Body of pancreas (tissue), 4 donors: Measurements from ENCODE around the gene GRAMD4. TPM values are rescaled to one million over a fixed set of nuclear protein-coding genes. Genes with fewer than 3 reads are reported as not detected.

Experiments used
- ATAC-seq: fragments of 150-250 bp; one replicate; pipeline ENCODE4 v1.9.1; 2016
- DNase-seq, 4 donors: peaks; one replicate each; pipeline ENCODE4 v3.0.0-alpha.2; 2019
- H3K27ac ChIP-seq, 4 donors: fragments of 200-600 bp; sonication (generic); 1 replicate in 3 of 4; 2 replicates in 1 of 4; pipeline versions ENCODE4 v1.5.1 to v1.6.1; 2016 to 2019; ENCODE audit warnings: mild to moderate bottlenecking in 1 of 4, mixed read lengths in 1 of 4, moderate library complexity in 1 of 4
- H3K27me3 ChIP-seq, 2 donors: fragments of 200-600 bp; sonication (generic); one replicate each; pipeline ENCODE4 v1.6.0; 2016; ENCODE audit warnings: mild to moderate bottlenecking in 1 of 2
- H3K36me3 ChIP-seq, 2 donors: fragments of 200-600 bp; sonication (generic); replicated peaks in 1 of 2; 2 replicates each; pipeline ENCODE4 v1.5.1; 2016; ENCODE audit warnings: low read depth in 2 of 2; ENCODE audit not compliant: insufficient read depth in 1 of 2
- H3K4me1 ChIP-seq: fragments of 200-600 bp; sonication (generic); one replicate; pipeline ENCODE4 v1.6.0; 2016
- H3K4me3 ChIP-seq, 2 donors: fragments of 200-600 bp; sonication (generic); 1 replicate in 1 of 2; 2 replicates in 1 of 2; pipeline ENCODE4 v1.5.1; 2016 to 2019
- H3K9me3 ChIP-seq, 3 donors: fragments of 200-600 bp; sonication (generic); 1 replicate in 2 of 3; 2 replicates in 1 of 3; pipeline ENCODE4 v1.5.1; 2016
- CTCF ChIP-seq, 7 experiments: fragments of 450-650 bp in 4 of 7; fragments of 200-600 bp in 3 of 7; sonication (generic) in 3 of 7; IDR thresholded peaks; one replicate each; pipeline ENCODE4 v1.5.1; 2016 to 2019; ENCODE audit warnings: antibody characterized with exemption in 7 of 7
- POLR2A ChIP-seq, 3 donors: fragments of 450-650 bp; IDR thresholded peaks; one replicate each; pipeline ENCODE4 v1.6.1; 2016; ENCODE audit warnings: antibody characterized with exemption in 3 of 3, mild to moderate bottlenecking in 2 of 3
- whole genome bisulfite sequencing, 2 donors: methylation state at CpG; one replicate each; pipeline ENCODE4 v1.1.5; 2017; 5-methylcytosine and 5-hydroxymethylcytosine counted together
- intact Hi-C: fragments of 100-400 bp; cut with DNase I; formaldehyde crosslinking; loops from one replicate; pipeline ENCODE4 v1.15.1; 2023
- total RNA-seq, 2 donors: library from RNA; depleted of rRNA; stranded (reverse); fragments of >200 nt; gene quantifications; one replicate each; pipeline ENCODE4 v1.1.0, GENCODE V29; 2016

GRAMD4 gene
- total RNA-seq, 2 donors from 2014 or later = 29.3 to 62.3 TPM

GRCh38 chr22:46590334-46590733 is 29.9 kb upstream of the GRAMD4 start:
- H3K27ac ChIP-seq = no peak overlapping the region
- intact Hi-C loops = no loop called here
- H3K4me1 ChIP-seq = peaks cover 4% of the 10 kb centered on the region
- TF ChIP-seq CTCF (IDR thresholded peaks at IDR 0.05) = no peak
- no peak for TF ChIP-seq POLR2A (IDR thresholded peaks at IDR 0.05)
- DNase-seq = no peak
- no peaks in the 10 kb centered on the region for H3K36me3 ChIP-seq
- 73 to 85% methylated on average over 5 to 11 of the region's 11 CpGs for WGBS, 2 donors
- H3K4me3 ChIP-seq = no peak overlapping the region
- ATAC-seq = no peak
- no peaks in the 10 kb centered on the region for H3K27me3 ChIP-seq
- H3K9me3 ChIP-seq = no peaks in the 10 kb centered on the region

GRCh38 chr22:46591930-46592329 is 28.3 kb upstream of the GRAMD4 start:
- no peak for TF ChIP-seq CTCF (IDR thresholded peaks at IDR 0.05)
- no peak for ATAC-seq
- DNase-seq = no peak
- H3K27me3 ChIP-seq = no peaks in the 10 kb centered on the region
- H3K4me3 ChIP-seq = no peak overlapping the region
- no peaks in the 10 kb centered on the region for H3K9me3 ChIP-seq
- no peaks in the 10 kb centered on the region for H3K36me3 ChIP-seq
- 86% methylated on average over 6 to 8 of the region's 8 CpGs for WGBS, 2 donors
- peak overlapping the region in 1 of 4 donors; percentile 72 for H3K27ac ChIP-seq
- peaks cover 15% of the 10 kb centered on the region for H3K4me1 ChIP-seq
- intact Hi-C loops = no loop called here

GRCh38 chr22:46592390-46592872 is 27.8 kb upstream of the GRAMD4 start:
- TF ChIP-seq POLR2A (IDR thresholded peaks at IDR 0.05) (no peak), CTCF (IDR thresholded peaks at IDR 0.05) (no peak)
- no peaks in the 10 kb centered on the region for H3K36me3 ChIP-seq
- H3K27ac ChIP-seq = peak overlapping the region in 1 of 4 donors; percentile 72
- 53 to 82% methylated on average over 11 to 13 of the region's 13 CpGs for WGBS, 2 donors
- H3K4me1 ChIP-seq = peaks cover 20% of the 10 kb centered on the region
- no peaks in the 10 kb centered on the region for H3K9me3 ChIP-seq
- H3K4me3 ChIP-seq = no peak overlapping the region
- no peak for ATAC-seq
- DNase-seq = peak in 1 of 4 donors; percentile 70
- H3K27me3 ChIP-seq = no peaks in the 10 kb centered on the region
- intact Hi-C loops = no loop called here

- H3K36me3 ChIP-seq = no peaks in the 10 kb centered on the region
- no peak overlapping the region for H3K4me3 ChIP-seq
- intact Hi-C loops = no loop called here
- WGBS, 2 donors = 72 to 91% methylated on average over 17 to 19 of the region's 19 CpGs
- no peaks in the 10 kb centered on the region for H3K9me3 ChIP-seq
- DNase-seq (peak in 1 of 4 donors; percentile 66), ATAC-seq (no peak)
- TF ChIP-seq POLR2A (IDR thresholded peaks at IDR 0.05) (peak in 2 of 3 donors; percentile 7 to 57), CTCF (IDR thresholded peaks at IDR 0.05) (no peak)
- H3K27ac ChIP-seq = peak overlapping the region in 2 of 4 donors; percentile 44 to 72
- peaks cover 28% of the 10 kb centered on the region for H3K4me1 ChIP-seq
- no peaks in the 10 kb centered on the region for H3K27me3 ChIP-seq
Measured at GRCh38 chr22:46593211-46593681, 26.9 kb upstream of the GRAMD4 start.
